Lower leg skin (tissue), 3 donors: Measurements from ENCODE around the gene SLC5A6.

Source experiments
- POLR2A ChIP-seq, 2 donors: fragments of 450-650 bp; IDR thresholded peaks; one replicate each; pipeline ENCODE4 v1.6.1; 2016 to 2017; ENCODE audit warnings: antibody characterized with exemption in 2 of 2, mild to moderate bottlenecking in 1 of 2, moderate library complexity in 1 of 2
- TF ChIP-seq, protein P1 (sequence below), 3 donors: fragments of 450-650 bp; IDR thresholded peaks; one replicate each; pipeline ENCODE4 v1.5.1; 2016; ENCODE audit warnings: antibody characterized with exemption in 3 of 3, mild to moderate bottlenecking in 3 of 3, moderate library complexity in 2 of 3

DNA sequence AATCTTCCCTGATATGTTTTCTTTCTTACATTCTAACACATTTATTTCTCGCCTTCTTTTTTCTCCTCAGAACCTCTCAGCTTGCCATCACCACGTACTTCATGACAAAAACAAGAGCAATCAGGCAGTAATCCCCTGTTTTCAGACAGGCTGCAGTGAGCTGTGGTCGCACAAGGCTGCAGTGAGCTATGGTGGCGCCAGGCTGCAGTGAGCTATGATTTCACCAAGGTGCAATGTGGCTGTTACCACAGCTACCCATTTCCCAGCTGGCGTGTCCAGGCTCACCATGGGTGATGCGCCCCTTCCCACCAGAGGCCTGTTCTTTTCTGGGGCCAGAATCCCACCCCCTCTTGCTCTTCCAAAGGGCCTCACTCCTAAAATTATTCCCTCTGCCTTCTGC lies 37.4 kb downstream of the SLC5A6 start:
- TF ChIP-seq, protein P1, sequence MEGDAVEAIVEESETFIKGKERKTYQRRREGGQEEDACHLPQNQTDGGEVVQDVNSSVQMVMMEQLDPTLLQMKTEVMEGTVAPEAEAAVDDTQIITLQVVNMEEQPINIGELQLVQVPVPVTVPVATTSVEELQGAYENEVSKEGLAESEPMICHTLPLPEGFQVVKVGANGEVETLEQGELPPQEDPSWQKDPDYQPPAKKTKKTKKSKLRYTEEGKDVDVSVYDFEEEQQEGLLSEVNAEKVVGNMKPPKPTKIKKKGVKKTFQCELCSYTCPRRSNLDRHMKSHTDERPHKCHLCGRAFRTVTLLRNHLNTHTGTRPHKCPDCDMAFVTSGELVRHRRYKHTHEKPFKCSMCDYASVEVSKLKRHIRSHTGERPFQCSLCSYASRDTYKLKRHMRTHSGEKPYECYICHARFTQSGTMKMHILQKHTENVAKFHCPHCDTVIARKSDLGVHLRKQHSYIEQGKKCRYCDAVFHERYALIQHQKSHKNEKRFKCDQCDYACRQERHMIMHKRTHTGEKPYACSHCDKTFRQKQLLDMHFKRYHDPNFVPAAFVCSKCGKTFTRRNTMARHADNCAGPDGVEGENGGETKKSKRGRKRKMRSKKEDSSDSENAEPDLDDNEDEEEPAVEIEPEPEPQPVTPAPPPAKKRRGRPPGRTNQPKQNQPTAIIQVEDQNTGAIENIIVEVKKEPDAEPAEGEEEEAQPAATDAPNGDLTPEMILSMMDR (IDR thresholded peaks at IDR 0.05) = no peak
- TF ChIP-seq POLR2A (IDR thresholded peaks at IDR 0.05) = no peak
